Measurements from ENCODE around the gene MTMR2. TPM values are rescaled to one million over a fixed set of nuclear protein-coding genes. Genes with fewer than 3 reads are reported as not detected.
A peak's percentile ranks its signal among the peaks of the same experiment; 100 is the strongest.

Gene MTMR2
- total RNA-seq, 1 donor from 2014 or later: 68.0 TPM

GRCh38 chr11:95922099-95922498 lies 1.8 kb downstream of the MTMR2 start:
- peak overlapping the region; percentile 98 for H3K4me2 ChIP-seq (ENCODE audit: low read length)
- Mint-ChIP-seq H3K27me3 (ENCODE audit: low read depth, unreplicated experiment) (no peaks in the 10 kb centered on the region), H3K4me3 (ENCODE audit: unreplicated experiment) (peak overlapping the region; percentile 94), H3K36me3 (ENCODE audit: low read depth, unreplicated experiment) (no peaks in the 10 kb centered on the region), H3K27ac (ENCODE audit: unreplicated experiment) (no peak overlapping the region), H3K9me3 (ENCODE audit: unreplicated experiment) (no peaks in the 10 kb centered on the region), H3K4me1 (ENCODE audit: low read depth, unreplicated experiment) (peaks cover 14% of the 10 kb centered on the region)
- peaks cover 79% of the 10 kb centered on the region for H3K79me2 ChIP-seq (ENCODE audit: insufficient read depth, low read length)
- peaks cover 13% of the 10 kb centered on the region for H4K20me1 ChIP-seq (ENCODE audit: insufficient read depth, low read length)
- peaks cover 18% of the 10 kb centered on the region for H3K4me1 ChIP-seq (ENCODE audit: insufficient read depth, low read length)
- DNase-seq (ENCODE audit: low read depth): no peak
- H3K9ac ChIP-seq (ENCODE audit: low read length): peak overlapping the region; percentile 53
- TF ChIP-seq CTCF (IDR thresholded peaks at IDR 0.05; ENCODE audit: insufficient read depth, low read depth, low read length): no peak
- no peak for TF ChIP-seq EZH2 (IDR thresholded peaks at IDR 0.05; ENCODE audit: insufficient read depth, low read length)
- H3K27ac ChIP-seq (ENCODE audit: low read depth, low read length): no peak overlapping the region
- peak overlapping the region; percentile 92 for H3K4me3 ChIP-seq (ENCODE audit: insufficient read depth, low read depth, low read length)
- H2AFZ ChIP-seq (ENCODE audit: low read depth, low read length): no peak overlapping the region
- no peaks in the 10 kb centered on the region for H3K36me3 ChIP-seq (ENCODE audit: insufficient read depth, low read length)
- H3K27me3 ChIP-seq (ENCODE audit: insufficient read depth, low read length): no peaks in the 10 kb centered on the region
- no peak for FAIRE-seq
- no peaks in the 10 kb centered on the region for H3K9me3 ChIP-seq (ENCODE audit: insufficient read depth, low read depth, low read length)

DNA sequence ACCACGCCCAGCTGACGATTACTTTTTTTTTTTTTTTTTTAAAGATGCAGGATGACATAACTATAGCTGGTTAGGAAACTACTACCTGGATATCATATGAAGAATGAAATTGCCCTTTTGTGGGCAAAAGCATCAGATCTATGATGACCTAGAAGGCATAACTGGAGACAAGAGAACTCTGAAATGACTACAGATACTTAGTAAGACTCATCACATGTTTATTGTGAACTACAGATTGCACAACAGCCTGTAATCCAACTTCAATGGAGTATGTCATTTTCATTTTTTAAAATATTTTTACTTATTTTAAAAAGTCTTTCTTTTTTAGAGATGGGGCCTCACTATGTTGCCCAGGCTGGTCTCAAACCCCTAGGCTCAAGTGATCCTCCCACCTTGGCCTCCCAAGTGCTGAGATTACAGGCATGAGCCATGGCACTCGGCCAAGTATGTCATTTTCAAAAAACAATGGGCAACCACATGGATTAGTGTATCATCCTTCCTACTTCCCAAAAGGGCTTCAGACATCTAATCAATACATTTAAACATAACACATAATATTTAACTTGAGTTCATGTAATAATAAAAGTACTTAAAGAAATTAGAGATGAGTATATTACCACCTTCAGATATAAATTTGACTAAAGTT lies 3.3 kb downstream of the MTMR2 start:
- no peak for DNase-seq (ENCODE audit: low read depth)
- Mint-ChIP-seq H3K27me3 (ENCODE audit: low read depth, unreplicated experiment) (no peaks in the 10 kb centered on the region), H3K4me1 (ENCODE audit: low read depth, unreplicated experiment) (peaks cover 21% of the 10 kb centered on the region), H3K36me3 (ENCODE audit: low read depth, unreplicated experiment) (peaks cover 3% of the 10 kb centered on the region), H3K27ac (ENCODE audit: unreplicated experiment) (no peak overlapping the region), H3K9me3 (ENCODE audit: unreplicated experiment) (no peaks in the 10 kb centered on the region), H3K4me3 (ENCODE audit: unreplicated experiment) (no peak overlapping the region)
- TF ChIP-seq EZH2 (IDR thresholded peaks at IDR 0.05; ENCODE audit: insufficient read depth, low read length) (no peak), CTCF (IDR thresholded peaks at IDR 0.05; ENCODE audit: insufficient read depth, low read depth, low read length) (no peak)
- no peaks in the 10 kb centered on the region for H3K36me3 ChIP-seq (ENCODE audit: insufficient read depth, low read length)
- H4K20me1 ChIP-seq (ENCODE audit: insufficient read depth, low read length): peaks cover 13% of the 10 kb centered on the region
- H3K9me3 ChIP-seq (ENCODE audit: insufficient read depth, low read depth, low read length): no peaks in the 10 kb centered on the region
- H3K4me3 ChIP-seq (ENCODE audit: insufficient read depth, low read depth, low read length): no peak overlapping the region
- no peak for FAIRE-seq
- H3K9ac ChIP-seq (ENCODE audit: low read length): no peak overlapping the region
- H3K27ac ChIP-seq (ENCODE audit: low read depth, low read length): no peak overlapping the region
- no peaks in the 10 kb centered on the region for H3K27me3 ChIP-seq (ENCODE audit: insufficient read depth, low read length)
- H3K79me2 ChIP-seq (ENCODE audit: insufficient read depth, low read length): peaks cover 93% of the 10 kb centered on the region
- H2AFZ ChIP-seq (ENCODE audit: low read depth, low read length): no peak overlapping the region
- H3K4me2 ChIP-seq (ENCODE audit: low read length): no peak overlapping the region
- H3K4me1 ChIP-seq (ENCODE audit: insufficient read depth, low read length): peaks cover 18% of the 10 kb centered on the region

GRCh38 chr11:95919514-95919913 lies 4.4 kb downstream of the MTMR2 start:
- no peaks in the 10 kb centered on the region for H3K36me3 ChIP-seq (ENCODE audit: insufficient read depth, low read length)
- TF ChIP-seq EZH2 (IDR thresholded peaks at IDR 0.05; ENCODE audit: insufficient read depth, low read length) (no peak), CTCF (IDR thresholded peaks at IDR 0.05; ENCODE audit: insufficient read depth, low read depth, low read length) (no peak)
- no peaks in the 10 kb centered on the region for H3K27me3 ChIP-seq (ENCODE audit: insufficient read depth, low read length)
- Mint-ChIP-seq H3K4me1 (ENCODE audit: low read depth, unreplicated experiment) (peaks cover 16% of the 10 kb centered on the region), H3K36me3 (ENCODE audit: low read depth, unreplicated experiment) (peaks cover 3% of the 10 kb centered on the region), H3K27ac (ENCODE audit: unreplicated experiment) (no peak overlapping the region), H3K9me3 (ENCODE audit: unreplicated experiment) (no peaks in the 10 kb centered on the region), H3K27me3 (ENCODE audit: low read depth, unreplicated experiment) (no peaks in the 10 kb centered on the region), H3K4me3 (ENCODE audit: unreplicated experiment) (no peak overlapping the region)
- H4K20me1 ChIP-seq (ENCODE audit: insufficient read depth, low read length): peaks cover 13% of the 10 kb centered on the region
- no peak overlapping the region for H3K27ac ChIP-seq (ENCODE audit: low read depth, low read length)
- DNase-seq (ENCODE audit: low read depth) (no peak), FAIRE-seq (no peak)
- no peak overlapping the region for H3K4me2 ChIP-seq (ENCODE audit: low read length)
- no peaks in the 10 kb centered on the region for H3K9me3 ChIP-seq (ENCODE audit: insufficient read depth, low read depth, low read length)
- H3K9ac ChIP-seq (ENCODE audit: low read length): no peak overlapping the region
- H2AFZ ChIP-seq (ENCODE audit: low read depth, low read length): no peak overlapping the region
- peaks cover 9% of the 10 kb centered on the region for H3K4me1 ChIP-seq (ENCODE audit: insufficient read depth, low read length)
- peaks cover 99% of the 10 kb centered on the region for H3K79me2 ChIP-seq (ENCODE audit: insufficient read depth, low read length)
- H3K4me3 ChIP-seq (ENCODE audit: insufficient read depth, low read depth, low read length): no peak overlapping the region
